SHP77 (cell line): ENCODE measurements around the gene ZNF330.

Experiments used
- DNase-seq, 2 experiments: peaks; one replicate each; lab custom pipeline; 2025; lab: John Stamatoyannopoulos, UW

The ZNF330 gene

DNA sequence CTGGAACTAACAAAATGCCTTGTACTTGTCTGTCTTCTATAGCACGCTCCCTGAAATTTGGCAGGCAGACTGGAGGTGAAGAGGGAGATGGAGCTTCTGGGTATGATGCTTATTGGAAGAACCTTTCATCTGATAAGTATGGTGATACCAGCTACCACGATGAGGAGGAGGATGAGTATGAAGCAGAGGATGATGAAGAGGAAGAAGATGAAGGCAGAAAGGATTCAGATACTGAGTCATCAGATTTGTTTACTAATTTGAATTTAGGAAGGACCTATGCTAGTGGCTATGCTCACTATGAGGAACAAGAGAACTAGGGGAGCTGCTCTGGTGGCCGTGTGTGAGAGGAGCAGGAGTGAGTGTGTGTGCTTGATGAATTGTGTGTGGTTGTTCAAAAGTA lies 13.0 kb downstream of the ZNF330 start:
- DNase-seq = no peak

DNA sequence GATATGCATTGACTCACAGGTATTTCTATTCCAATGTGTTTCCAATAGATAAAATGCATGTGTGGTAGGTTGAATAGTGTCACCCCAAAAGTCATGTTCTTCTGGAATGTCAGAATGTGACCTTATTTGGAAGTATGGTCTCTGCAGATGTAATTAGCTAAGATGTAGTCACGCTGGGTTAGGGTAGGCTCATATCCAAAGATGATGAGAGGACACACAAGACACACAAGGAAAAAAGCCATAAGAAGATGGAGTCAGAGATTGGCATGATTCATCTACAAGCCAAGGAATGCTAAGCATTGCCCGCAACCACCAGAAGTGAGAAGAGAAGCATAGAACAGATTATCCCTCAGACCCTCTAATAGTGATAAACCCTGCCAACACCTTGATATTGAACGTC lies 17.5 kb downstream of the ZNF330 start:
- DNase-seq = no peak

DNA sequence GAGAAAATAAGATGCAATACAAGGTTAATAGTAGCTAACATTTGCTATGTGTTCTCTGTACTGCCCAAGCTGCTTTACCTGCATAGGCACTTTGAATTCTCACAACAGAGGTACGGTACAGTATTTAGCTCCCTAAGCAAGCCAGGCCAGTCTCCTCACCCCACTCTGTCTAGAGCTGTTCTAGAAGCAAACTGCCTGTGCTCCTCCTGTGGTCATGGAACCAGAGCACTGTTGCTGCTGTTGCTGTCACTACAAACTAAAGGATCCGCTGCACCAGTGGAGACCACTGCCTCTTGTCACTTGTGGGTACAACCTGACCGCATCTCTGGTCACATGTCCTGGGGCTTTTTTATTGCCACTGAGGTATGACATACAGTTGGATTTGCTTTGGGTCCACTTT lies 19.6 kb downstream of the ZNF330 start:
- DNase-seq = no peak

DNA sequence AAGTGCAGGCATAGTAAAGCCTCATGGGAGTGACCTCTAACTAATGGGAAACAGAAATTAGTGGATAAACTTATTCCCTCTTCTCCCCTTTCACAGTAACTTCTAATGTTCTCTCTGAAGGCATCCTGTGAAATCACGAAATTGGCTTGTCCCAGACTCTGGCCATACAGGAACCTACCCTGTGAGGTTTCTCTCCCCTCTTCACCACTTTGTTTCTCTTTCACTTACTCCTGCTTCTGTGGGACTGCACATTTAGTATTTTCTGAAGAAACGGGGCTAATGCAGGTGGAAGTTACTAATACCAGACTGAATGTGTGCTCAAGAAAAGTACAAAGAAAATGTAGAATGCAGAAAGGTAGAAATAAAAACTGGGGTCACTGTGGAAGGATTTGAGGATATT lies 20.0 kb downstream of the ZNF330 start:
- DNase-seq = no peak

DNA sequence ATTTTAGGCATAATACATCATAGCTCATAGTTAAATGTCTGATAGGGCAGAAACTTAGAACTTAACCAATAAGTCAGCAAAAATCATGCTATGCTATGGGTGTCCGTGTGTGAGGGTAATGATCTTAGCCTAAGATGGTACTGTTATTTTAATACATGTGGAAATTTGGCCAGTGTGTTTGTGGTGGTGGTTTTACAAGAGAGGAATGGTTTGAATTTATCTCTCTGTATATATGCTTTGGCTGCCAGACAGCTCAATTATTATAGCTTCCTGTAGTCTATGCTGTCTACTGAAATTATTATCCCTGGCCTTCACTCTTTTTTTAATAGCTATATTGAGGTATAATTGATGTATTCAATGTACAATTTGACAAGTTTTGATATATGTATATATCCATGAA lies 21.3 kb downstream of the ZNF330 start:
- DNase-seq = no peak

DNA sequence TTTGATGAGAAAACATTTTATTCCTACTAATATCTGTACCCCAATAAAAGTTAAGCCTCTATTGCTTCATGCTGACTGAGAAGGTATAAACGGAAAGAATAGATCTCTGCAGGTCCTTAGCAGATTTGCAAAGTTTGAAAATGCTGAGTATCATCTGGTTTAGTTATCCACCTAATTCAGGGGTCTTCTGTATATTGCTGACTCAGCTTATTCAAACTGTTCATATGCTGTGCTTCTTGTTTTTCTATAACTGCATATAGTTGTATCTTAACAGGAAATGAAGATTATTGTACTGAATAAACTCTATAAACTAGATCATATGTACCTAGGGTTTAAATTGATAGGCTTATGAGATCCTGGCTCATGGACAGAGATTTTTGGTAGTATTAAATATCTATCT lies 23.7 kb downstream of the ZNF330 start:
- no peak for DNase-seq

DNA sequence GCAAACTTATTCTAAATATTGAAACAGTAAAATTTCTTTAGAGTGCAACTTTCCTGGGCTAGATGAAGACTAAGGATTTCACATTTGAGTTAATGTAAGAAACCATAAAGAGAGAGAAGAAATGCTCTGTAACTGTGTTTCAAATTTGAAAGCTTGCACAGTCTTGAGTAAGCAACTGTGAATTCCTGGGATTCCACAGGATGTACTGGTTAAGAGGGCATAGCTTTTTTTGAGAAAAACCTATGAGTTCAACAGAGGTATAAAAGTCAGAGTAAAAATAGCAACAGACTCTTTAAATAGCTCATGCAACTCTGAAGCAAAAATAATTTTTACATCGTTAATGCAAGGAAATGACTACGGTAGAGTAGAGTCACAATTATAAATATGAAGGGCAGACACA lies 25.5 kb downstream of the ZNF330 start:
- DNase-seq = no peak

DNA sequence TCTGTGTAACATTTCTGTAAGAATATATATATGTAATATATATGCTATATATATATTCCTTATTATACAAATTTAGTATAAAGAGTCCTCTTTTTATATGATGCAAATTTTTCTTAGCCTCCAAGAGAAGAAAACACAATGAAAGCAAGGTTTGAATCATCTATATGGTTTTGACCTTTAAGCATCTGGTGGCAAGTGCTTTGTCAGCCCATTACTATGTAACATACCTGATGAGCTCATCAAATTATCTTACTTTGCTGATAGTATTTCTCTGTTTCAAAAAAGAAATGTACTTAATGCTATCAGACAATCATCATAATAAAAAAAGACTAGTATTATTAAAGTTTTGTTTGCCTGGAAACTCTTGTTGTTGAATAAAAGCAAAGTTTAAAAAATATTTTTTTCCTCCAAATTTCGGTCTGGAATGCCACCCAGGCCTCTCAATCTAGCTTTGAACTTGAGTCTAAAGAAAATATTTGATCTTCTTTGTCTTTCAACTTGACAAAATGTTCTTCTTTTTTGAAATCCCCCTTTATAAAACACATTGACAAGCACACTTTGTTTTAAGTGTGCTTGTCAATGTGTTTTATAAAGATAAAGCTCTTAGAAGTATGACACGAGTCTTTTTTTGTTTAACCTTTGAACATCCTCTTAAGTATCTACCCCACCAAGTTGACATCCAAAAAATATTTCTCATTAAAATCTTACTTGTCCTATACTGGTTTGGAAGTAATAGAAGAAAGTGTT lies 26.2 kb downstream of the ZNF330 start:
- DNase-seq = no peak

DNA sequence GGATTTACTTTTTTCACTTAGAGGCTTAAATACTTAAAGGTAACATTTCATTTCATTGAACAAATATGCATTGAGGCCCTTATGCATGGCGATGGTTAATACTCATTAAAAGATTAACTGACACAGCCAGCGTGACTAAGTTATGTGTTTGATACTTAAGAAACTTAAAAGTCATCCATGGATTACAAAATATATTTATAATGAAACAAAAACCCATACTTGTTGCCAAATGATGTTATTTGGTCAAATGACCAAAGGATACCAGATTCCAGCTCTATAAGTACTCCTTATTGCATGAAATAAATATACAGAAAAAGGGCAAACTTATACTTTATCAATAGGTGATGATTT lies 26.7 kb downstream of the ZNF330 start:
- no peak for DNase-seq

DNA sequence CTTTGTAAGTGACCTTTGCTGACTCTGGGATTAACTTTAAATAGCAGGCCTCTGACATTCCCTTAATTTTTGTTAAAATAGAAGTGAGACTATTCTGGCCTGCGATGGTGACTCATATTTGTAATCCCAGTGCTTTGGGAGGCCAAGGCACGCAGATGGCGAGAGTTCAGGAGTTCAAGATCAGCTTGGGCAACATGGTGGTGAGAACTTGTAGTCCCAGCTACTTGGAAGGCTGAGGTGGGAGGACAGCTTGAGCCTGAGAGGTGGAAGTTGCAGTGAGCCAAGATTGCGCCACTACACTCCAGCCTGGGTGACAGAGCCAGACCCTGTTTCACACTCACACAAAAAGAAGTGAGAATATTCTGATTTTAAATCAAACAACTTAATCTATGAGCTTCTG lies 27.3 kb downstream of the ZNF330 start:
- no peak for DNase-seq

DNA sequence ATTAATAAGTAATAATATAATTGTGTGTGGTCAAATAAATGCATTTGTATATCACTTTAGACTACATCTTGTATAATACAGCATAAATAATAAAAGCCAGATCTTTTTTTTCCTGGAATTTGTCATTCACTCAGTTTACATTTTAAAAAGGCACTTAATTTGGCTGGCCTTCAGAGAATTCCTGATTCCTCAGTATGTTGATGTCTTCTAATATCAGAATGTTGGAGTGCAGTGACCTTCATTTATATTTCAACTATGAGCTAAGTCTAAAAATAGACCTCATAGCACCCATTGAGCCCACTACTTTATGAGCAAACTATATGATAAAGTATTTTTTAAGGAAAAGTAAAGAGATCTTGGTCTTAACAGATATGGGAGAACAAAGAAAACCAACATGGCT lies 27.8 kb downstream of the ZNF330 start:
- DNase-seq = no peak

DNA sequence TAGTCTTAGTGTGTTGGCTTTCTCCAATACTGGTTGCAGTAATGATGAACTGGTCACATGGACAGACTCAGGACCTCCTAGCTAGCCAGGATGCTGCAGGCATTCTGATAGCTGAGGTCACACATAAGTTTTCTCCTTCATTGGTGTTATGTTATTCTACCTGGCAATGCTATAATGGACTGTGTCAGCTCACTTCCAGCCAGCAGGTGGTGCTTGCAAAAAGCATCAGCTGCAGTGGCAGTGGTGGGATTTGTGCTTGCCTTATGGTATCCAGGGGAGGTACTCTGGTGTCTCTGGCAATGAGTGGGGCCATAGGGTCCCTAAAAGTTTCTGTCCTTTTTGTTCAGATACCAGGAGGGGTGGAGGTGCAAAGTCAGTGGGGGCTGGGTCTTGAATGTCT lies 33.6 kb downstream of the ZNF330 start:
- DNase-seq = no peak

DNA sequence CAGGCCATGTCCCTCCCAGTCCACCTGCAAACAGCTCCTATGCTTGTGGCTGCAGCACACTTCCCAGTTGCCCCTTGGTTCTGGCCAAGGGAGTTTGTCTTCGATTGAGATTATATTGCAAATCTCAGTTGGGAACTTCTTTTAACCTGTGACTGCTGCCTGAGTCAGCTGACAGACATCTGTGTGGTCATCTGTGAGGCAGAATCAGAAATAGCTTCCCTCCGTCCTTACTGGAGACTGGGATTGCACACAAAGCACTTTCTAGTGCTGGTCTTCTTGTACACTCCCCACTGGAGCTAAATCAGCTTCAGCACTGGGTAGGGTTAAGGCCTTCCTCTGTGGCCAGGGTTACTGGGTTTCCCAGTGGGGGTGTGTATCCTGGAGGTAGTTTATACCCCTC lies 34.3 kb downstream of the ZNF330 start:
- DNase-seq = no peak

DNA sequence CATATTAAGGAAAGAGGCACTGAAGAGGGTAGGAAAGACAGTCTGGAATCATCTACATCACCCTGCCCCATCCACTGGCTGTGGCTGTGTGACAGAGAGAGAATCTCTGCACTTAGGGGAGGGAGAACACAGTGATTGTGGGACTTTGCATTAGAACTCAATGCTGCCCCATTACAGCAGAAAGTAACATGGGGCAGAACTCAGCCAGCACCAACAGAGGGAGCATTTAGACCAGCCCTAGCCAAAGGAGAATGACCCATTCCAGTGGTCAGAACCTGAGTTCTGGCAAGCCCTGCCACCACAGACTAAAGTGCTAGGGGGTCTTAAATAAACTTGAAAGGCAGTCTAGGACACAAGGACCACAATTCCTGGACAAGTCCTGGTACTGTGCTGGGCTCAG lies 37.9 kb downstream of the ZNF330 start:
- DNase-seq = no peak

DNA sequence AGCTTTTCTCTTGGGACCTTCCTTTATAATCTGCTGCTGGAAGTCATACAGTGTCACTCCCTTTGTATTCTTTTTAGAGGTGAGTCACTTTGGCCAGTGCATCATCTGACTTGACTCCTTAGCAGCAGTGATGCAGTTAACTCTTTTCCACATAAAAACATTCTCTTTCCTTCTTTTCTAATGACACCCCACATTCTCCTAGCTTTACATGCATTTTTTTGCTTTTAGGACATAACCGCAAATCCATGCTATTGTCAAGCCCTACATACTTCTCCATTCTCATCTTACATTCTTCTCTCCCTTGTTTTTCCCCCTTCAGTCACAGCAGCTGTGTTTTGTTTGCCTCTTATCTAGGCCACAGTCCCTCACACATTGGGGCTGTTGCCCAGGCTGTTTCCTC lies 55.1 kb downstream of the ZNF330 start:
- no peak for DNase-seq

DNA sequence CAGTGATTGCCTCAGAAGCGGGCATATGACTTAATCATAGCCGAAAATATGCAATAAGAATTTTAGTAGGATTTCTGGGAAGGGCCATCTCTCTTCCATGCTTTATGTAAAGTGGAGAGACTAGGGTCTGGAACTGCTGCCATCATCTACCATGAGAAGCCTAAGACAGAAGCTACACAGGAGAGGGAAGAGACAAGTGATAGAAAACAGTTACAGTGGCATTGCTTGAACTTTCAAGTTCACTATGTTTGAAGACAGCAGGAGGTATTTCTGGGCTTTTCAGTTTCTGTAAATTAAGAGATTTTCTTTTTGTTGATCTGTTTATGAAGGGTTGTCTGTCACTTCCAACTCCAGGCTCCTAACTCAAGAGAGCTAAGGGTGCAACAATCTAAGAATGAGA lies 62.5 kb downstream of the ZNF330 start:
- DNase-seq = no peak

DNA sequence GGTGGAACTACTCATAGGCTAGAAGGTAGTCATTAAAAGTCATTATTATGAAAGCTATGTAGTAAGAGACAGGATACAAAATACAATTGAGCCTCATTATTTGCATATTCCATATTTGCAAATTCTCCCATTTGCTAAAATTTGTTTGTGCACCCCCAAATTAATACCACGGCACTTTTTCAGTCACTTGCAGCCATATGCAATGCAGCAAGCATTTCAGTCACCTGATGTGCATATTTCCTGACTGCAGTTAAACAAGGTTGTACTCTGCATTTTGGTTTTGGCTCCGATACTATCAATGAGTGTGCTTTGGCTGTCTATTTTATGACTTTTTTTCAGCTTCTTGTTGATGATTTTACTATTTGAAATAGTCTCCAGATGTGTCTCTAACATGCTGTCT lies 62.9 kb downstream of the ZNF330 start:
- no peak for DNase-seq
